ENCODE measurements around the gene C1QA. TPM values are rescaled to one million over a fixed set of nuclear protein-coding genes. Genes with fewer than 3 reads are reported as not detected.
"Not testable (repeated sequence)": the region's sequence is repeated elsewhere in the genome, so short reads cannot be mapped to it uniquely, and the experiment has no call there.

Gene C1QA
- total RNA-seq, 4 donors from 2014 or later: 38.9 to 120 (median 65.3) TPM

DNA sequence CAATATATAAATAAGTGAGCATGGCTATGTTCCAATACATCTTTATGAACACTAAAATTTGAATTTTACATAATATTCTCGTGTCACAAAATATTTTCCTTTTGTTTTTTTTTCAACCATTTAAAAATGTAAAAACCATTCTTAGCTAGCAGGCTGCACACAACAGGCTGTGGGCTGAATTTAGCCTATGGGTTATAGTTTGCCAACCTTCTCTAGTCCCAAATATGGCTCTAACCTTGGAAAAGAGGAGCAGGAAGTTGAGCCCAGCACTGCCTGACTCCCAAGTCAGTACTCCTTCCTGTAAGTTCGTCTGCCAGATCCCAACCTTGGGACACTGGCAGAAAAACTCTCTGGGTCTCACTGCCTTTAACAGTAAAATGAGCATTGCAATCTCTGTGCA lies 30.0 kb downstream of the C1QA start:
- TF ChIP-seq, protein P1, sequence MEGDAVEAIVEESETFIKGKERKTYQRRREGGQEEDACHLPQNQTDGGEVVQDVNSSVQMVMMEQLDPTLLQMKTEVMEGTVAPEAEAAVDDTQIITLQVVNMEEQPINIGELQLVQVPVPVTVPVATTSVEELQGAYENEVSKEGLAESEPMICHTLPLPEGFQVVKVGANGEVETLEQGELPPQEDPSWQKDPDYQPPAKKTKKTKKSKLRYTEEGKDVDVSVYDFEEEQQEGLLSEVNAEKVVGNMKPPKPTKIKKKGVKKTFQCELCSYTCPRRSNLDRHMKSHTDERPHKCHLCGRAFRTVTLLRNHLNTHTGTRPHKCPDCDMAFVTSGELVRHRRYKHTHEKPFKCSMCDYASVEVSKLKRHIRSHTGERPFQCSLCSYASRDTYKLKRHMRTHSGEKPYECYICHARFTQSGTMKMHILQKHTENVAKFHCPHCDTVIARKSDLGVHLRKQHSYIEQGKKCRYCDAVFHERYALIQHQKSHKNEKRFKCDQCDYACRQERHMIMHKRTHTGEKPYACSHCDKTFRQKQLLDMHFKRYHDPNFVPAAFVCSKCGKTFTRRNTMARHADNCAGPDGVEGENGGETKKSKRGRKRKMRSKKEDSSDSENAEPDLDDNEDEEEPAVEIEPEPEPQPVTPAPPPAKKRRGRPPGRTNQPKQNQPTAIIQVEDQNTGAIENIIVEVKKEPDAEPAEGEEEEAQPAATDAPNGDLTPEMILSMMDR (IDR thresholded peaks at IDR 0.05): no peak
- no peak for TF ChIP-seq POLR2A (IDR thresholded peaks at IDR 0.05)
- Histone ChIP-seq H3K4me3 (replicated peaks in 1 of 3) (no peak overlapping the region), H3K4me1 (no peaks in the 10 kb centered on the region), H3K36me3 (no peaks in the 10 kb centered on the region), H3K27ac (no peak overlapping the region), H3K9me3 (no peaks in the 10 kb centered on the region), H3K27me3 (no peaks in the 10 kb centered on the region)
- intact Hi-C loops (cut with DNase I): no loop called here
- WGBS, 2 donors: 66 to 73% methylated on average over 2 of the region's 2 CpGs
- DNase-seq: no peak

DNA sequence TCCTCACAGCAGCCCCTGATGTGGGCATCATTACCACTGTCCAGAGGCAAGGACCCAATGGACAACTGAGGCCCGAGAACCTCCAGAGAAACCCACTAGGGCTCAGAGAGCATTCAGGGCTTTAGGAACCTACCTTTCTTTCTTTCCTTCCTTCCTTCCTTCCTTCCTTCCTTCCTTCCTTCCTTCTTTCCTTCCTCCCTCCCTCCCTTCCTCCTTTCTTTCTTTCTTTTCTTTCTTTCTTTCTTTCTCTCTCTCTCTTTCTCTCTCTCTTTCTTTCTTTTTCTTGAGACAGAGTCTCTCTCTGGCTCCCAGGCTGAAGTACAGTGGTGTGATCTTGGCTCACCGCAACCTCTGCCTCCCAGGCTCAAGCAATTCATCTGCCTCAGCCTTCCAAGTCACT lies 32.4 kb downstream of the C1QA start:
- intact Hi-C loops (cut with DNase I); H3K36me3 ChIP-seq; H3K27me3 ChIP-seq; DNase-seq; H3K27ac ChIP-seq; H3K9me3 ChIP-seq; H3K4me1 ChIP-seq; H3K4me3 ChIP-seq (replicated peaks in 1 of 3): not testable (repeated sequence)
- 85 to 96% methylated on average over 2 of the region's 2 CpGs for WGBS, 2 donors

DNA sequence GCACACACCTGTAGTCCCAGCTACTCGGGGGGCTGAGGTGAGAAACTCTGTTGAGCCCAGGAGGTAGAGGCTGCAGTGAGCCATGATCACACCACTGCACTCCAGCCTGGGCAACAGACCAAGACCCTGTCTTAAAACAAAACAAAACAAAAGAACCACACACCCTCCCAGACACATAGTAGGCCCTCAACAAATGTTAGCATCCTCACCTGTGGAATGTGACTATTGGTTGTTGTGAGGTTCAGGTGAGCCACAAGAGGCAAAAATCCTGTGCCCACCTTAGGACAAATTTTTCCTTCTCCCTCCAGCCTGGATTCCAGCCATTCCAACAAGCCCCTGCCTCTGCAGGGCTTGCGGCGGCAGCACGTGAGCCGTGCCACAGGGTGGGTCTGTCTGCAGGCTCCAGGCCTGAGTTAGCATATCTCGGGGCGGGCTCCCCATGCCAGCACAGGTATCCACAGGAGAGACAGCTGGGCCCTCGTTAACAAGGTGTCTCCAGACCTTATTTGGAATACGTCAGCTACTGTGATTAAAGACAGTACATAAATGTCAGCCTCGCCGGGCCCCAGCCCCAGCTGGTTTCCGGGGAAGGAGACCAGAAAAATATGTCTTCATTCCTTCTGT lies 34.0 kb downstream of the C1QA start:
- no peak for TF ChIP-seq POLR2A (IDR thresholded peaks at IDR 0.05)
- TF ChIP-seq, protein P1 (IDR thresholded peaks at IDR 0.05): no peak
- H3K4me1 ChIP-seq: no peaks in the 10 kb centered on the region
- intact Hi-C loops (cut with DNase I): no loop called here
- H3K9me3 ChIP-seq: no peaks in the 10 kb centered on the region
- H3K27ac ChIP-seq: no peak overlapping the region
- DNase-seq: no peak
- H3K4me3 ChIP-seq (replicated peaks in 1 of 3): no peak overlapping the region
- WGBS, 2 donors: 52 to 59% methylated on average over 12 of the region's 12 CpGs
- no peaks in the 10 kb centered on the region for H3K36me3 ChIP-seq
- no peaks in the 10 kb centered on the region for H3K27me3 ChIP-seq

DNA sequence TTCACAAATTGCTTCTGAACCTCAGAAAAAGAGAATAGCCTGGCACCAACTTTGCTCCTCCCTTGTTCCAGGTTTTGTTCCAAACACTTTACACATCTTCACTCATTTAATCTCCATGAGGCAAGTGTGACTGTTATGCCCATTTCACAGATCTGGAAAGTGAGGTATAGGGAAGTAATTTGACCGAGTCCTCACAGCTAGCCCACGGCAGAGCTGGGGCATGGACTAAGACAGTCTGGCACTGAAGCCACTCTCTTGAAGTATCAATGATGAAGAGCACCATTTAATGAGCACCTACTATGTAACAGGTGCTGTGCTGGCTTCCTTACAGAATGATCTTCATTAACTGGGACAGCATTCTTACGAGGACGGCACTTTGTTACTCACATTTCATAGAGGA lies 35.6 kb downstream of the C1QA start:
- Histone ChIP-seq H3K27me3 (no peaks in the 10 kb centered on the region), H3K9me3 (no peaks in the 10 kb centered on the region), H3K4me1 (no peaks in the 10 kb centered on the region), H3K27ac (no peak overlapping the region), H3K36me3 (no peaks in the 10 kb centered on the region), H3K4me3 (replicated peaks in 1 of 3) (no peak overlapping the region)
- DNase-seq: no peak
- WGBS, 2 donors: 91 to 98% methylated on average over 4 of the region's 4 CpGs
- intact Hi-C loops (cut with DNase I): no loop called here
- TF ChIP-seq POLR2A (IDR thresholded peaks at IDR 0.05): no peak
- TF ChIP-seq, protein P1 (IDR thresholded peaks at IDR 0.05): no peak

DNA sequence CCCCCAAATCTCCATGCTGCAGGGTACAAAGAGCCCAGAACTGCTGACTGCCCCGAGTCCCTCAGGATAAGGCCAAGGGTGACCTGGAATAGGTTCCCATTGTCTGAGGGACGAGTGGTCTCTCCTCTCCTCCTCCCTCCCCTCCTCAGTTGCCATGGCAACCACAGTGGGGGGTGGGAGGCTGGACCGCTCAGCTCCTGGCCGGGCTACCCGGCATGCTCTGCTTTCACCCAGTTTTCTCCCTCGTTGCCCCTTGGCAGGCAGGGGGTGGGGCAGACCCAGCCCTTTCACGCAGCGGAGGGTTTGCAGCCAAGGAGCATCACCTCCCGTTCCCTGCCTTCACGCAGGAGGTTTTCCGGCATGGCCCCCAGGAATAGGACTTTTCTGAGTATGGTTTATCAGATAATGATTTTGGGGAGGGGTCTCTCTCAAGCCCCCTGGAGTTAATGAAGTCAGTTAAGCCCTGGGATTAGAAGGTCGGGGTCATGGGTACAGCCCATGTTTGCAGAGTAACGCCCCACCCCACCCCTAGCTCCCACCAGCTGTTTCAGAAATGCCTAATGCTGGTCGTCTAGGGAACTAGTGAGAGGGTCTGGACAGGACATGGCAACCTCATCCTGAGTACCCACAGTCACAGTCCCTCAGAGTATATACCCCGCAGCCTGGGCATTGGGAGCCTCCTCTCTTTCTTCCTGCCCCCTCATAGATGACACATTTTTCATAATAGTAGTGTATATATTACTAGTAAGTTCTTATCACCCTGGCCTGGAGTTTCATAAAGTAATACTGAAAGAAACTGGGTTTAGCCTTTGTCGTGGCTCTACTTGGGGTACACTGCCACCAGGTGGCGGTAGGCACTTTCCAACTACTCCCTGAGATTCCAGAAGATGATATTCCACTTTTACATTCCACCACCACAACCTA lies 37.3 kb downstream of the C1QA start:
- no peak overlapping the region for H3K27ac ChIP-seq
- no peaks in the 10 kb centered on the region for H3K9me3 ChIP-seq
- peak; percentile 32 to 38 for DNase-seq
- no peak overlapping the region for H3K4me3 ChIP-seq (replicated peaks in 1 of 3)
- intact Hi-C loops (cut with DNase I): no loop called here
- no peaks in the 10 kb centered on the region for H3K36me3 ChIP-seq
- H3K27me3 ChIP-seq: no peaks in the 10 kb centered on the region
- no peaks in the 10 kb centered on the region for H3K4me1 ChIP-seq
- TF ChIP-seq POLR2A (IDR thresholded peaks at IDR 0.05): no peak
- TF ChIP-seq, protein P1 (IDR thresholded peaks at IDR 0.05): peak in 5 of 6 experiments; percentile 10 to 49 (median 40)
- 11 to 13% methylated on average over 9 to 14 of the region's 17 CpGs for WGBS, 2 donors
